SK-N-SH (cell line): ENCODE results near the gene ZNF213. TPM values are rescaled to one million over a fixed set of nuclear protein-coding genes. Genes with fewer than 3 reads are reported as not detected.

Experiments
- CTCF ChIA-PET: fragments of 300-600, 350-600 bp; formaldehyde crosslinking; extraction: SDS; loops from one replicate; lab custom pipeline; 2021; lab: Yijun Ruan, JAX
- POLR2A ChIA-PET: fragments of 350-600 bp; sonication (Branson Sonifier 250); formaldehyde crosslinking; extraction: SDS; loops from one replicate; lab custom pipeline; 2020; ENCODE audit warnings: antibody characterized with exemption, inconsistent platforms; lab: Yijun Ruan, JAX
- DNase-seq: peaks from one replicate; pipeline ENCODE4 v3.0.0; 2012
- H2AFZ ChIP-seq: fragments of 200-600 bp; sonication (generic); 2 replicates; pipeline ENCODE4 v1.8.1; 2016; ENCODE audit warnings: antibody characterized with exemption, mild to moderate bottlenecking, low read depth
- H3F3A ChIP-seq: fragments of 200-600 bp; sonication (generic); replicated peaks from 2 replicates; pipeline ENCODE3; 2016; ENCODE audit warnings: antibody characterized with exemption, mild to moderate bottlenecking; ENCODE audit not compliant: insufficient read depth
- H3K27ac ChIP-seq, 2 experiments: fragments of 200-500 bp in 1 of 2; fragments of 200-600 bp in 1 of 2; sonication (Bioruptor generic) in 1 of 2; sonication (generic), shearing (Covaris generic) in 1 of 2; 2 replicates each; pipeline versions ENCODE4 v1.5.1 to v1.6.1; 2014 to 2016; ENCODE audit warnings: low read depth in 2 of 2, inconsistent platforms in 1 of 2, low read length in 1 of 2, mild to moderate bottlenecking in 1 of 2, mixed read lengths in 1 of 2
- H3K27me3 ChIP-seq: fragments of 200-600 bp; sonication (generic), shearing (Covaris generic); 2 replicates; pipeline ENCODE4 v1.6.1; 2016; ENCODE audit warnings: mixed run types; ENCODE audit not compliant: insufficient read depth
- H3K36me3 ChIP-seq, 2 experiments: fragments of 200-500 bp in 1 of 2; fragments of 200-600 bp in 1 of 2; sonication (Bioruptor generic) in 1 of 2; sonication (generic) in 1 of 2; replicated peaks in 1 of 2; 2 replicates each; pipeline versions ENCODE3 to v1.5.1; 2014 to 2016; ENCODE audit warnings: low read length in 1 of 2, mild to moderate bottlenecking in 1 of 2; ENCODE audit not compliant: insufficient read depth in 2 of 2, control insufficient read depth in 1 of 2
- H3K4me1 ChIP-seq, 2 experiments: fragments of 200-500 bp in 1 of 2; fragments of 200-600 bp in 1 of 2; sonication (Bioruptor generic) in 1 of 2; sonication (generic), shearing (Covaris generic) in 1 of 2; 2 replicates each; pipeline versions ENCODE4 v1.5.1 to v1.6.1; 2014 to 2016; ENCODE audit warnings: low read depth in 1 of 2, low read length in 1 of 2, mixed run types in 1 of 2; ENCODE audit not compliant: insufficient read depth in 2 of 2, control insufficient read depth in 1 of 2
- H3K4me2 ChIP-seq: fragments of 200-600 bp; sonication (generic), shearing (Covaris generic); 2 replicates; pipeline ENCODE4 v1.6.1; 2017; ENCODE audit warnings: mixed run types
- H3K4me3 ChIP-seq, 2 experiments: fragments of 200-500 bp in 1 of 2; fragments of 200-600 bp in 1 of 2; sonication (Bioruptor generic) in 1 of 2; sonication (generic), shearing (Covaris generic) in 1 of 2; 2 replicates each; pipeline versions ENCODE4 v1.5.1 to v1.8.1; 2014 to 2016; ENCODE audit warnings: low read depth in 2 of 2, inconsistent platforms in 1 of 2, low read length in 1 of 2, mild to moderate bottlenecking in 1 of 2, mixed read lengths in 1 of 2, moderate library complexity in 1 of 2
- H3K79me2 ChIP-seq: fragments of 200-600 bp; sonication (generic); 2 replicates; pipeline ENCODE4 v1.8.1; 2017; ENCODE audit warnings: mild to moderate bottlenecking; ENCODE audit not compliant: insufficient read depth
- H3K9ac ChIP-seq: fragments of 200-600 bp; sonication (generic); 2 replicates; pipeline ENCODE4 v1.6.1; 2017; ENCODE audit warnings: mixed run types
- H3K9me2 ChIP-seq: fragments of 200-600 bp; sonication (generic); 2 replicates; pipeline ENCODE4 v1.6.1; 2017; ENCODE audit warnings: mixed run types
- H3K9me3 ChIP-seq: fragments of 200-600 bp; sonication (generic); 2 replicates; pipeline ENCODE4 v1.6.1; 2017; ENCODE audit warnings: mixed run types, mild to moderate bottlenecking, moderate library complexity
- H4K20me1 ChIP-seq: fragments of 200-600 bp; sonication (generic); 2 replicates; pipeline ENCODE4 v1.6.1; 2017; ENCODE audit warnings: mild to moderate bottlenecking, mixed run types; ENCODE audit not compliant: insufficient read depth
- CHD2 ChIP-seq: fragments of 150-350 bp; IDR thresholded peaks from 2 replicates; pipeline ENCODE4 v1.6.1; 2018; ENCODE audit warnings: low read length; ENCODE audit not compliant: partially characterized antibody
- ELF1 ChIP-seq: IDR thresholded peaks from 2 replicates; pipeline ENCODE4 v1.4.0; 2012
- FOXM1 ChIP-seq: IDR thresholded peaks from 2 replicates; pipeline ENCODE4 v1.4.0; 2012; ENCODE audit warnings: low read depth, mild to moderate bottlenecking
- GABPA ChIP-seq: IDR thresholded peaks from 2 replicates; pipeline ENCODE4 v1.4.0; 2012; ENCODE audit warnings: low read depth, mild to moderate bottlenecking
- MAX ChIP-seq: IDR thresholded peaks from 2 replicates; pipeline ENCODE4 v1.4.0; 2012; ENCODE audit warnings: low read depth
- MEF2A ChIP-seq: IDR thresholded peaks from 2 replicates; pipeline ENCODE4 v1.4.0; 2012; ENCODE audit warnings: low read depth, borderline replicate concordance
- MXI1 ChIP-seq: IDR thresholded peaks from 2 replicates; pipeline ENCODE4 v1.6.1; 2012; ENCODE audit warnings: mild to moderate bottlenecking, low read depth, low read length, improper control_type of control experiment
- NFIC ChIP-seq: IDR thresholded peaks from 2 replicates; pipeline ENCODE4 v1.4.0; 2012; ENCODE audit warnings: borderline replicate concordance
- POLR2AphosphoS5 ChIP-seq: IDR thresholded peaks from 2 replicates; pipeline ENCODE4 v1.6.1; 2012; ENCODE audit warnings: low read depth, low read length
- RAD21 ChIP-seq: IDR thresholded peaks from 2 replicates; pipeline ENCODE4 v1.6.1; 2012; ENCODE audit warnings: mild to moderate bottlenecking, low read length
- RCOR1 ChIP-seq: fragments of 150-350 bp; IDR thresholded peaks from 2 replicates; pipeline ENCODE4 v1.6.1; 2017; ENCODE audit warnings: antibody characterized with exemption, low read length
- REST ChIP-seq: IDR thresholded peaks from 2 replicates; pipeline ENCODE4 v1.6.1; 2012; ENCODE audit warnings: mild to moderate bottlenecking, low read depth, low read length, moderate library complexity
- TAF1 ChIP-seq: IDR thresholded peaks from 2 replicates; pipeline ENCODE4 v1.6.1; 2012; ENCODE audit warnings: low read depth, mild to moderate bottlenecking, low read length, moderate library complexity, borderline replicate concordance
- TCF12 ChIP-seq: IDR thresholded peaks from 2 replicates; pipeline ENCODE4 v1.4.0; 2012
- TEAD4 ChIP-seq: IDR thresholded peaks from 2 replicates; pipeline ENCODE4 v1.4.0; 2012; ENCODE audit warnings: mild to moderate bottlenecking, borderline replicate concordance; ENCODE audit not compliant: insufficient read depth
- USF1 ChIP-seq: IDR thresholded peaks from 2 replicates; pipeline ENCODE4 v1.4.0; 2012; ENCODE audit warnings: low read depth, borderline replicate concordance
- WGBS: methylation state at CpG from one replicate; pipeline ENCODE4 v1.1.6; 2017; ENCODE audit warnings: low lambda C conversion rate; 5-methylcytosine and 5-hydroxymethylcytosine counted together
- polyA plus RNA-seq, 3 experiments: library from polyadenylated mRNA; depleted of rRNA; stranded (reverse); fragments of >200 nt; gene quantifications; 2 replicates each; pipeline ENCODE4 v1.2.3, GENCODE V29; 2012

The ZNF213 gene
- polyA plus RNA-seq, 1 of the 3 experiments (the other 2 are of a cell fraction), result 1.1 TPM

DNA sequence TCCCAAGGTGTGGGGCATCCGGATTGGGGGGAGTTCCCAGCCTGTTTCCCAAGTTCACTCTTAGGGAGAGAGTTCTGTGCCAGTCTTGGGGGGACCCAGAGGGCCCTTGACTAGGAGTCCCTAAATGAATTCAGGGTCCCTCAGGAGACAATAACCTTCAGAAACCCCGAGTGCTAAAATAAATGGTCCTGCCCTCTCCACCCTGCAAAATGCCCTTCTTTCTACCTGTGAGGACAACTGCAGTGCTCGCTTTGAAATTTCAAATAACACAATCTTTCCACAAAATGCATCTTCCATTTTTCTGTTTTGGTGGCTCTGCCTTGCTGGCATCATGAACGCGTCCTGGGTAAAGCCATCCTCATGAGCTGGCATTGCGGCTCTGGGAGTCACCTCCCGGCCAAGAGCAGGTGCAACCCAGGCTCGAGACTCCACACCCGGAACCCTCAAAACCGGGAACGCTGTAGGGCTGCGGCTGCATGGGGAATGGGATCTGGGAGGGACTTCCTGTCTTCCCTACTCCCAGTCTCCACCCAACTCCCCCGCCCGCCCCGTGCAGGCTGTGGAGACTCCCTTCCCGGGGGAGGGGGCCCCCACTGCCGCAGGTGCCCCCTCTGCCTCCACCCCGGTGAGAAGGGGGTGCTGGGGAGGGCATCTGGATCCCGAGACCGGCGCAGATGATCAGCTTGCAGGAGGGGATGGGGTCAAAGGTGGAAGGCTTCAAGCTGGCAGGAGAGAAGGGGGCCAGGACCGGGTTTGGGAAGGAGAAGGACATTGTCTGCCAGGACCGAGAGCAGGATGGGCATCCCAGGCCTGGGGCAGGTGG is 22.6 kb upstream of the ZNF213 start, which contains the start of gene ZNF205:
ZNF205 (plus strand) TSS at position 529 of the 823 bp plus-strand sequence. CDS start 845 bp downstream, outside the sequence.
- Histone ChIP-seq H3K79me2 (peaks cover 11% of the 10 kb centered on the region; the same call in 1 of the 2 replicates), H3K36me3 (peaks cover 0 to 16% of the 10 kb centered on the region in 2 experiments), H3K4me3 (peak within 1 kb of the TSS; percentile 78 to 96), H4K20me1 (no peaks in the 10 kb centered on the region), H3K27me3 (no peaks in the 10 kb centered on the region), H3K9ac (peak within 1 kb of the TSS; percentile 74), H3F3A (no peaks in the 10 kb centered on the region), H3K4me1 (peaks cover 0 to 24% of the 10 kb centered on the region in 2 experiments; a peak in 1 of 4 replicates), H3K4me2 (peak within 1 kb of the TSS; percentile 97), H2AFZ (peak within 1 kb of the TSS; percentile 98), H3K27ac (peak within 1 kb of the TSS in 1 of 2 experiments; percentile 61; a peak in 1 of 4 replicates), H3K9me2 (no peaks in the 10 kb centered on the region), H3K9me3 (no peaks in the 10 kb centered on the region)
- POLR2A ChIA-PET, result interaction anchor here (1.1 kb wide), 1 partner anchor 14 kb away, joined by 3 read pairs; no protein-coding TSS in a partner anchor
- WGBS, result 6% methylated on average over 16 of the region's 23 CpGs
- CTCF ChIA-PET, result interaction anchor here (0.5 to 10.8 kb wide), 12 partner anchors 11 to 83 kb away, joined by 3 to 64 read pairs (median 6); partner anchors contain the start of gene ZNF213
- TF ChIP-seq FOXM1, result no peak
- TF ChIP-seq CHD2, result peak; percentile 69
- no peak for TF ChIP-seq MEF2A
- TF ChIP-seq TCF12, result no peak; the same call in 1 of the 2 replicates
- TF ChIP-seq RAD21, result no peak
- TF ChIP-seq ELF1, result peak; percentile 78
- TF ChIP-seq MXI1, result peak; percentile 23; the same call in 1 of the 2 replicates
- peak; percentile 94 for TF ChIP-seq GABPA
- peak; percentile 49; the same call in 1 of the 2 replicates for TF ChIP-seq USF1
- peak; percentile 95 for TF ChIP-seq TAF1
- TF ChIP-seq NFIC, result no peak
- TF ChIP-seq RCOR1, result peak; percentile 78
- peak; percentile 66; the same call in 1 of the 2 replicates for TF ChIP-seq POLR2AphosphoS5
- TF ChIP-seq MAX, result peak; percentile 84
- TF ChIP-seq TEAD4, result no peak
- TF ChIP-seq REST, result 0 out of 2 replicates have a peak, but pooled peaks have one; percentile 52
- peak; percentile 92 for DNase-seq
